Lower leg skin (tissue), 3 donors: ENCODE data around the gene GPRIN2.
"Not testable (repeated sequence)": the region's sequence is repeated elsewhere in the genome, so short reads cannot be mapped to it uniquely, and the experiment has no call there.

Experiments
- CTCF ChIP-seq, 3 donors: fragments of 450-650 bp; IDR thresholded peaks; one replicate each; pipeline ENCODE4 v1.5.1; 2016; ENCODE audit warnings: antibody characterized with exemption in 3 of 3, mild to moderate bottlenecking in 3 of 3, moderate library complexity in 2 of 3
- POLR2A ChIP-seq, 2 donors: fragments of 450-650 bp; IDR thresholded peaks; one replicate each; pipeline ENCODE4 v1.6.1; 2016 to 2017; ENCODE audit warnings: antibody characterized with exemption in 2 of 2, mild to moderate bottlenecking in 1 of 2, moderate library complexity in 1 of 2

- not testable (repeated sequence) for TF ChIP-seq CTCF, POLR2A (IDR thresholded peaks at IDR 0.05)
These were observed 21.4 kb upstream of the GPRIN2 start for GRCh38 chr10:46577624-46578473.
